ENCODE measurements around the gene PVALB.

The PVALB gene

GRCh38 chr22:36809351-36809750 lies 7.5 kb downstream of the PVALB start:
- DNase-seq, result no peak

GRCh38 chr22:36808721-36809344 lies 8.0 kb downstream of the PVALB start:
- no peak for DNase-seq

- DNase-seq, result no peak
Measured at GRCh38 chr22:36807627-36808026, 9.2 kb downstream of the PVALB start.

GRCh38 chr22:36806835-36807234 lies 10.0 kb downstream of the PVALB start:
- no peak for DNase-seq

GRCh38 chr22:36803358-36803757 lies 13.5 kb downstream of the PVALB start:
- DNase-seq, result no peak

GRCh38 chr22:36798674-36799066 lies 18.2 kb downstream of the PVALB start:
- DNase-seq, result no peak

- DNase-seq, result peak in 1 of 2 experiments; percentile 20
Measured at GRCh38 chr22:36797911-36798673, 18.7 kb downstream of the PVALB start.

- DNase-seq, result no peak
Measured at GRCh38 chr22:36797374-36797773, 19.5 kb downstream of the PVALB start.

- no peak for DNase-seq
Measured at GRCh38 chr22:36796552-36797175, 20.2 kb downstream of the PVALB start.

- DNase-seq, result no peak
Measured at GRCh38 chr22:36795633-36796032, 21.2 kb downstream of the PVALB start.

- DNase-seq, result peak in 1 of 2 experiments; percentile 17
Measured at GRCh38 chr22:36790648-36791047, 26.2 kb downstream of the PVALB start.

- DNase-seq, result no peak
Measured at GRCh38 chr22:36787204-36787988, 29.4 kb downstream of the PVALB start.

GRCh38 chr22:36783743-36784142 lies 33.1 kb downstream of the PVALB start:
- no peak for DNase-seq

GRCh38 chr22:36781656-36782627 lies 34.9 kb downstream of the PVALB start:
- DNase-seq, result peak; percentile 61 to 67

GRCh38 chr22:36778020-36778419 lies 38.8 kb downstream of the PVALB start:
- DNase-seq, result no peak

GRCh38 chr22:36776722-36777121 lies 40.1 kb downstream of the PVALB start:
- no peak for DNase-seq

GRCh38 chr22:36775964-36776669 lies 40.7 kb downstream of the PVALB start, which contains the start of gene IFT27:
Gene IFT27, minus strand, starts transcription at chr22:36776119. Its CDS starts 412 bp downstream, at chr22:36775707.
- peak; percentile 99 for DNase-seq

- DNase-seq, result peak in 1 of 2 experiments; percentile 27
Measured at GRCh38 chr22:36775586-36775963, 41.3 kb downstream of the PVALB start.

GRCh38 chr22:36773935-36774334 lies 42.9 kb downstream of the PVALB start:
- DNase-seq, result peak in 1 of 2 experiments; percentile 33

- no peak for DNase-seq
Measured at GRCh38 chr22:36772451-36772850, 44.4 kb downstream of the PVALB start.
